Cardiac fibroblast (primary cell): ENCODE data around the gene PRMT7.

Experiments used
- DNase-seq, 2 donors: peaks; one replicate each; pipeline versions ENCODE4 v3.0.0 to v3.0.0-alpha.2; 2010; ENCODE audit warnings: low read depth in 2 of 2
- H3K4me3 ChIP-seq, 2 donors: replicated peaks in 1 of 2; 1 replicate in 1 of 2; 2 replicates in 1 of 2; pipeline ENCODE4 v1.5.1; 2011; ENCODE audit warnings: low read depth in 2 of 2, low read length in 2 of 2, mild to moderate bottlenecking in 2 of 2, moderate library complexity in 1 of 2
- CTCF ChIP-seq: IDR thresholded peaks from one replicate; pipeline ENCODE4 v1.5.1; 2011; ENCODE audit warnings: low read depth, mild to moderate bottlenecking, low read length, inconsistent platforms

Gene PRMT7

GRCh38 chr16:68389006-68389405 lies 78.2 kb downstream of the PRMT7 start:
- DNase-seq = no peak
- H3K4me3 ChIP-seq = no peak overlapping the region

GRCh38 chr16:68389750-68390371 lies 79.0 kb downstream of the PRMT7 start:
- TF ChIP-seq CTCF = no peak
- H3K4me3 ChIP-seq = no peak overlapping the region
- DNase-seq = no peak

More at GRCh38 chr16:68389006-68389405, 78.2 kb downstream of the PRMT7 start:
- TF ChIP-seq CTCF = no peak

- DNase-seq = no peak
- no peak overlapping the region for H3K4me3 ChIP-seq
- no peak for TF ChIP-seq CTCF
Measured at GRCh38 chr16:68393333-68393732, 82.5 kb downstream of the PRMT7 start.

GRCh38 chr16:68395167-68395786 lies 84.5 kb downstream of the PRMT7 start:
- DNase-seq = no peak
- H3K4me3 ChIP-seq = no peak overlapping the region
- TF ChIP-seq CTCF = no peak

GRCh38 chr16:68395815-68396214 lies 85.0 kb downstream of the PRMT7 start:
- TF ChIP-seq CTCF = no peak
- no peak for DNase-seq

GRCh38 chr16:68396481-68396880 lies 85.7 kb downstream of the PRMT7 start:
- H3K4me3 ChIP-seq = no peak overlapping the region
- DNase-seq = peak; percentile 47 to 64
- TF ChIP-seq CTCF = peak; percentile 76

More at GRCh38 chr16:68395815-68396214, 85.0 kb downstream of the PRMT7 start:
- no peak overlapping the region for H3K4me3 ChIP-seq
